DMS153 treated with DMSO at 0.1 percent for 48 hours (cell line): Measurements from ENCODE around the gene SP140.
"Not testable (repeated sequence)": the region's sequence is repeated elsewhere in the genome, so short reads cannot be mapped to it uniquely, and the experiment has no call there.

Experiments
- DNase-seq: peaks from one replicate; lab custom pipeline; 2025; ENCODE audit not compliant: unreplicated experiment; lab: John Stamatoyannopoulos, UW

Gene SP140

DNA sequence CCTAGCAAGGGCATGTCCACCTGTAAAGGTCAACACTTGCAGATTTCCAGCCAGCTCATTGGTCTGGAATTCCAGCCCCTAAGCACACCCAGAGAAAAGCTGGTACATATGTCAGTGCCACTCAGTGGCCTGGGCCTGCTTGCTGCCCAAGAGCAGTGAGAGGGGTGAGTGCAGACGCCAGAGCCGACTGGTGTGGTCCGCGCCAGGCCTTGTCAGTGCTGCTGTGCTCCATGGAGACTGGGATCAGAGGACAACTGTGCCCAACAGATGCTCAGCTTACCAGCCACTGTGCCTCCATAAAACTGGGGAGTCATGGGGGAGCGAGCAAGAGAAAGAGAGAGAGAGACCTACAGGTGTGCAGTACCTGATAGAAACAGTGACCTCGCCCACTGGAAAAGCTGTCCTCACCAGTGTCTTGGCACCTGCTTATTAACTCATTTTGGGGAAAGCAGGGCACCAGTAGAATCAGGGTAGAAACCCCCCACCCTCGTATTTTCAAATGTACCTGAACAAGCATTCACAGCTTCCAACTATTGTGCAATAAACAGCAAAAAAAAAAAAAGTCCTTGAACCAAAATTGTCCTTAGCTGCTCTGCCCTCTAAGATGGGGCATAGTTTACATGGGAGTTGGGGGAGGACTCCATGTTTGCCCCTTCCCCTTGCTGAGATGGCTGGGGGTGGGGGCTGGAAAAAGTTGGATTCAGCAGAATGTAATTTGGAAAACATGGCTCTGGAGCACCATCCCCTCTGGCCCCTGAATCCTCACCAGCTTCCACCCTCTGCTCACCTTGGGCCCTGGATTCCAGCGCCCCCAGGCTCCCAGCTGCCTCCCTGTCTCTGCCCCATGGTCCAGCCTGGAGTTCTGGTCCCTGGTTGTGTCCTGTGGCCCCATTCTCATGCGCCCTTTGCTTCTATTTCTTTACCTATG lies 100.0 kb downstream of the SP140 start:
- DNase-seq = no peak

DNA sequence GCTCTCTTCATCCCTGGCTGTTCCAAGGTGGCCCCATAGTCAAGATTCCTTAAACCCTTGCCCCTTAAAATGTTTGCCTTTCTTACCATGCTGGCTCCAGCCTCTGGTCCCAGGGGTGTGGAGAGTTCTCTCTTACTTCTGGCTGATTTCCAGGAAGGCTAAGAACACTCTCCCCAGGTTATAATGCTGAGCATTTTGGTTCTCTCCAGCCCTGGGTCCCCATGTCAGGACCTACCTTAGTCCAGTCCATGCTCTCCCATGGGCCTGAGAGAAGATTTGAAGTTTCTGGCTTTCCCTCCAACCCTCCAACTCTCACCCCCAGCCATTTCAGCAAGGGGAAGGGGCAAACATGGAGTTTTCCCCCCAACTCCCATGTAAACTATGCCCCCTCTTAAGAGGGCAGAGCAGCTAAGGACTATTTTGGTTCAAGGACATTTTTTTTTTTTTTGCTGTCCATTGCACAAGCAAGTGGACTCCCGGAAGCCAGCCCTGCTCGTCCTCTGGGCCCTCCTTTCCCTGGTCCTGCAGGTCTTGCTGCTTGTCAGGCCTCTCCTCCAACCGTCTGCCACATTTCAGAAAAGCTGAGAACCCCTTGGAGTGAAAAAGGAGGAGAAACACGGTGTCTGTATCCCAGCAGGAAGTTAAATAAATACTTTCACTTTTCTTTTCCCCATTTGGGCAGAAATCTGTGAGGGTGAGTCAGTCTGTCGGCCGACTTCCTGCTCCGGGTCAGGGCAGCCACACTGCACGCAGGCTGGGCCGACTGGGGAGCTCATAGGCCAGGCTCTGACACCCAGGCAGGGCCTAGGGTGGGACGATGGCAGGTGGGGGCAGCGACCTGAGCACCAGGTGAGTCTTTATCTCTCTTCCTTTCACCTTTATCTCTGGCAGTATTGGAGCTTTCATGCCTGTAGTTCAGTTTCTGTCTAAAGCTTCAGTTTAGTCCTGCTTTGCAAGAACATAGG lies 101.2 kb downstream of the SP140 start, which contains the start of gene SP140L:
TSS of gene SP140L (plus strand) at position 741 of the 965 bp plus-strand sequence. CDS start at position 818, 77 bp downstream.
- peak; percentile 57 for DNase-seq

DNA sequence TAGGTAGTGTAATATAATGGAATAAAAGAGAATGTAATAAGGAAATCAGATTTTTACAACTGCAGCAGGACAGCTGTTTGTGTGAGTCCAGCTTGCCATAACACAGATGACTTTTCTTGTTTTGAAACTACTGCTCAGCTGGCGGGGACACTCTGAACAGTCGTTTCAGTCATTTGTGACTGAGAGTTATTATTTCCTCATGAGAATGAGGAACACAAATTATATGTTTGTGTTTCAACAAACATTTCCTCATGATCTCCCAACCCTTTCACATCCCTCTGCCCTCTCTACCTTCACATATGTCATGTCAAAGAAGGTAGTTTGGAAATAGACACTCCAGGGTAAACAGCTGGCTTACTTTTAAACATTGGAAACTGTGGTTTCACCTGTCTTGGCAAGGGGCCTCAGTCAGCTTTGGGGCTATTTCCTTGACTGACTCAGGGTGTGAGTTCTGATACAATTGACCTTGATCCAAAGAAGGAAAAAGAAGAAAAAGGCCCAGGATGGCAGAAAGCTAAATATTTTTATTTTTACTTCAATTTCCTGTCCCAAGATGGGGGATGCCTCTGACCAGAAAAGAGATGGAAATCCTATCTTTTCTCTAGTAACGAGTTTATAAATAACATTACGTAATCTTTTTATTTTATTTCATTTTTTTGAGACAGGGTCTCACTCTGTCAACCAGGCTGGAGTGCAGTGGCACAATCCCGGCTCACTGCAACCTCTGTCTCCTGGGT lies 102.0 kb downstream of the SP140 start:
- DNase-seq = no peak

DNA sequence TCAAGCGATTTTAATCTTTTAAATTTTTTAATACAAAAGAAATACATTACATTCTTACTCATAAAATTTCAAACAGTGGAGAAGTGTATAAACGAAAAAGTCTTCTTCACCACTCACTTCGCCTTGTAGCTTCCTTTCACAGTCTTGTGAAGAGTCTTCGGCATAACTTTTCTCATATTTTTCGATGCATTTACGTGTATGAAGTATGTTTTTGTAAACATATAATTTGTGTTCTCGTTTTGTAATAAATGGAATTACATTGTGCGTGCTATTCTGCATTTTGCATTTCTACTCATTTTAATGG lies 102.6 kb downstream of the SP140 start:
- no peak for DNase-seq

DNA sequence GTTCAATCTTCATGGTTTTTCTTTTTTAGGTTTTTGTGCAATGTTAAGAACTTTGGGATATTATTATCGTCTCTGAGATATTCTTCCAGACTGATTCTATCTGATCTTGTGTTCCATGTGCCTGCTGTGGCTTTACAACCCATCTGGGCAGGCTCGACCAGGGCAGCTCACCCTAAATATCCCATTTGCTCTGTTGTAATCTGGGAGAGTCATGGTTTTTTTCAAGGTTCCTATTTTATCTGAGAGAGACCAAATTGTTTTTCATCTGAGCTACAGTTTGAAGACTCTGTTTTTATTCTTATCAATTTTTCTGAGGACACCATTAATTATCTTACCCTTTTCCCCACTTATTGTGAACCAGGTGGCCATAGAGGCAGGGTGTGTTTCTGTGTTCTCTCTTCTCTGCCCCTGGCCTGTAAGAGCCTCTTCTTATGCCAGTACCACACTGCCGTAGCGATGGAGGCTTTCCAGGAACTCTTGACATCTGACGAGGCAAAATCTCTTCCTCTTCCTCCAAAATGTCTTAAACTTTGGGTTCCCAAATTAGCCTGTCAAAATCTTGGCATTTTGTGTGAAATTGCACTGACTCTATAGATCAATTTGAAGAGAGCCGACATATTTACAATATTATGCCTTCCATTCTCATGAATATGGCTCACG lies 104.5 kb downstream of the SP140 start:
- no peak for DNase-seq

DNA sequence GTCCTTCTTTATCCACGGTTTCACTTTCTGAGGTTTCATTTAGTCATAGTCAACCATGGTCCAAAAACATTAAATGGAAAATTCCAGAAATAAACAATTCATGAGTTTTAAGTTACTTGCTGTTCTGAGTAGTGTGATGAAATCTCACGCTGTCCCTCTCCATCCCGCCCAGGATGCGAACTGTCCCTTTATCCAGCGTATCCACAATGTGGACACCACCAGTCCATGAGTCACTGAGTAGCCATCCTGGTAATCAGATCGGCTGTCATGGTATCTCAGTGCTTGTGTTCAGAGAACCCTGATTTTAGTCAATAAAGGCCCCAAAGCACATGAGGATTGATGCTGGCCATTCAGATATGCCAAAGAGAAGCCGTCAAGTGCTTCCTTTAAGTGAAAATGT lies 105.2 kb downstream of the SP140 start:
- no peak for DNase-seq

DNA sequence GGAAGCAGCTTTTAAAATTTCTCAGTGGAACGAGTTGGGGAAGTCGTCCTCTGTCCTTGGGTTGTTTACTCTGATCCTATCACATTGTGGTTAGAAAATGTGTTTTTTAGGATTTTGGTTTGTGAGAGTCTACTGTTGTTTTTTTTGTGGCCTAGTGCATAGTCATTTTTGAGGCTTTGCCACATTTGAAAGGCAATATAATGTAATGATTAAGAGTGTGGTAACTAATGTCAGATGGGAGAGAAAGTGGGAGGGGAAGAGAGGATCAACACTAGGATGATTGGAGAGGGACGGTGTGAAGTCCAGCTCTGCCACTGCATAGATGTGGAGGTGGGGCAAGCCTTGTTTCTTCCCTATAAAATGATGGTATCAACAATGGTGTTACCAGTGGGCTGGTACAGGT lies 109.9 kb downstream of the SP140 start:
- DNase-seq = no peak

- DNase-seq = no peak
Observed at GRCh38 chr2:230335864-230336506, 110.4 kb downstream of the SP140 start.

GRCh38 chr2:230341936-230342528 lies 116.5 kb downstream of the SP140 start:
- not testable (repeated sequence) for DNase-seq

- not testable (repeated sequence) for DNase-seq
Observed at GRCh38 chr2:230343041-230343624, 117.6 kb downstream of the SP140 start.

DNA sequence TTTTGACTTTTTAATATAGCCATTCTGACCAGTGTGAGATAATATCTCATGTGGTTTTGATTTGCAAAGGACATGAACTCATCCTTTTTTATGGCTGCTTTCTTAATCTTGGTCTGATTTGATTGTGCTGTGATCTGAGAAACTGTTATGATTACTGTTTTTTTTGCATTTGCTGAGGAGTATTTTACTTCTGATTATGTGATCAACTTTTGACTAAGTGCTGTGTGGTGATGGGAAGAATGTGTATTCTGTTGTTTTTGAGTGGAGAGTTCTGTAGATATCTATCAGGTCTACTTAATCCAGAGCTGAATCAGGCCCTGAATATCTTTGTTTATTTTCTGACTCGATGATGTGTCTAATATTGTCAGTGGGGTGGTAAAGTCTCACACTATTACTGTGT lies 118.2 kb downstream of the SP140 start:
- no peak for DNase-seq

- no peak for DNase-seq
Observed at GRCh38 chr2:230346465-230346864, 120.9 kb downstream of the SP140 start.

DNA sequence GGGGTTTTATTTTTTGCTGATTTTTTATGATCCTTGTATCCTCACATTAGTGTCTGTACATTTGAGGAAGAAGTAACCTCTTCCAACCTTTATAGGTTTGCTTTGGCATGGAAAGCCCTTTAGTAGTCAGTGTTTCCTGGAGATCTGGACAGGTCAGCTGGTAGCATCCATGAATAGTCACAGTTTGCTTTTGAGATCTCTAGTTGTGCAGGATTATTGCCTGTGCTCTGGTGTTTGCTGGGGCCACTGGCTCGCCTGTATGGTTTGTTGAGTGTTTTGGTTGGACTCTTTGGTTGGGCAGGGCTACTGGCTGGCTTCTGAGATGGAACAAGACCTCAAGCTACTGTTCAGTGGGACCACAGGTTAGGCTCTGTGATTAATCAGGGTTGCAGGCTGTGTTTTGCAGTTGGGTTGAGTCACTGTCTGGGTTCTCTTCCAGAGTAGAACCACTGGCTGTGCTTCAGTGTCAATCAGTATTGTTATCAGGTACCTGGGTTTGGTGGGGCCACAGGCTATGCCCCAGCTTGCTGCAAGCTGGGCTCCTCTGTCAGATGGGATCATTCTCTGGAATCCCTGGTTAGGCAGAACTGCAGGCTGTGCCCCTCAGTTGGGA lies 121.5 kb downstream of the SP140 start:
- DNase-seq = no peak

DNA sequence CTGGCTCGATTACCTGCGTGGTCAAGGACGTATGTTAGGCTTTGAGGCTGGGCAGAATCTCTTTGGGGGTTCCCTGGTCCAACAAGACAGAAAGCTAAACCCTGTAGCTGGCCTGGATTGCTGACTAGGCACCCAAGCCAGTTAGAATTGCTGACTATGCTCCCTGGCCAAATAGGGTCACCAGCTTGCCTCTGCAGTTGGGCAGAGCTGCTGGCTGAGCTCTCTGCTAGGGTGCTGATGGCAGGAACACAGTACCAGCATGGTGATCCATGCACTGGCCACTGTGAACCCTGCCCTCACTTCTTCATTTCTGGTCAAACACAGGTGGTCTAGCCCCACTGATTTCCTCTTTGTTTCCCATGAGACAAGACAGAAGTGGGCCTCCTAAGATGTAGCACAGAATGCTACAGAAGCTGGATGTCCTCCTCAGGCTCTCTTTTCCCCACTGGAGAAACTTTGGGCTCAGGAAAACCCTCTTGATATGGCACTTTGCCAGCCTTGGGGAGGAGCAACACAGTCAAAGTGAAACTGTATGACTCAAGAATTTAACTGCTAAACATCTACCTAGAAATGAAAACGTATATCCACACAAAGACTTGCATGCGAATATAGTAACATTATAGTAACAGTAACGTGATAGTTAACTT lies 122.2 kb downstream of the SP140 start:
- no peak for DNase-seq

DNA sequence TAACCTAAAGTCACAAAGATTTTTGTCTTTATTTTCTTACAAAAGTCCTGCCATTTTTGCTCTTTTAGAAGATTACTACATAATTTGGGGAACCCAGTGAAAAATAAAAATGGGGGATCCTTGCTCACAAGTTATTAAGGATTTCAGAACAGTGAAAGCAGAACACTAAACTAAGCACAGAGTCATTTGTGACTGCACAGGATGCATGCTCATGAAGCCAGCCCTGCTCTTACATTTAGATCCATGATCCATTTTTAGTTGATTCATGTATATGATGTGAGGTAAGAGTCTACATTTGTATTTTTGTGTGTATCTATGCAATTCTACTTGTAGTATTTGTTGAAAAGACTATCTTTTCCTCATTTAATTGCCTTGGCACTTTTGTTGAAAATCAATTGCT lies 123.3 kb downstream of the SP140 start:
- no peak for DNase-seq

DNA sequence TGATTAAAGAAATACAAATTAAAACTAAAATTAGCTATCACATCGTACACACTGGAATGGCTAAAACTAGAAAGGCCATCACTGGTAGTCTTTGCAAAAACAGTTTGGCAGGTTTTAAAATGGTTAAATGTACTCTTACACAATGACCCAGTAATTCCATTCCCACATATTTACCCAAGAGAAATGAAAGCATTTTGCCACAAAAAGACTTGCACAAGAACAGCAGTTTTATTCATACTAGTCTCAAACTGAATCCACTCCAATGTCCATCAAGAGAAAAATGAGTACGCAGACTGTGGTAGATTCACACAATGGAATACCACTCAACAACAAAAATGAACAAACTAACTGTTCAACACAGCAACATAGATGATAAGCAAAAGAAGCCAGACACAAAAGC lies 130.5 kb downstream of the SP140 start:
- no peak for DNase-seq

DNA sequence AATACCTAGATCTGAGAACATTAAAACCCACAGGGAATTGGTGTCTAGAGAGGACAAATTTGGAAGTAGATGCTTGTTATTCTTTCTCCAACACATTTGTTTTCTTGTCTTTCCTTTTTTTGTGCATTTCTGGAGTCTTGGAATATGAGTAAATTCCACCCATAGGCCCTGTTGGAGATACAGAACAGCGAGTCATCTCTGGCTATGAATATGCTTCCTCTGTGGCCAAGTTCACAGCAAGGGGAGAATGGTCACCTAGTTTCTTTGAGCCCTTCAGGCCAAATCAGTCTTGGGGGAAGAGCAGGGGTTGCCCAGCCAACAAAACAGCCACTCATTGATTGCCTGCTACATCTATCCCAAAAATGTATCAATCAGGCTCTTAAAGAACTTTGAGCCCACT lies 132.8 kb downstream of the SP140 start:
- no peak for DNase-seq

DNA sequence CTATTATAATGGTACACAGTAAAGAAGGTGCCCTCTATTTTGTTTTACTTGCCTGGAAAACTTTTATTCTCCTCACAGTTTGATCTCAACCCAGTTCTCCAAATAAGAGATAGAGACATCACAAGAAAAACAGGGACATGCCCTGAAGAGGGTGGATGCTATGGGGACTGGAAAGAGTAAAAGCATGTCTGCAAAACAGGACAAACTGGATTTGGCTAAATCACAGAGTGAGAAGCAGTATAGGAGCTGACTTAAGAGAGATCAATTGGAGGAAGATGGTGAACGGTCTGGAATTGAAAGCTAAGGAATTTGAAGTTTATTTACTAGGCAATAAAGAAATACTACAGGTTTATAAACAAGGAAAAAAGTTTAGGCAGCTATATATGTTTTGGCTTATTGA lies 134.5 kb downstream of the SP140 start:
- DNase-seq = no peak
